Measurements from ENCODE around the gene RFC4. TPM values are rescaled to one million over a fixed set of nuclear protein-coding genes. Genes with fewer than 3 reads are reported as not detected.

Gene RFC4
- total and polyA plus RNA-seq, 2 experiments from 2014 or later: 73.3 to 107 TPM

DNA sequence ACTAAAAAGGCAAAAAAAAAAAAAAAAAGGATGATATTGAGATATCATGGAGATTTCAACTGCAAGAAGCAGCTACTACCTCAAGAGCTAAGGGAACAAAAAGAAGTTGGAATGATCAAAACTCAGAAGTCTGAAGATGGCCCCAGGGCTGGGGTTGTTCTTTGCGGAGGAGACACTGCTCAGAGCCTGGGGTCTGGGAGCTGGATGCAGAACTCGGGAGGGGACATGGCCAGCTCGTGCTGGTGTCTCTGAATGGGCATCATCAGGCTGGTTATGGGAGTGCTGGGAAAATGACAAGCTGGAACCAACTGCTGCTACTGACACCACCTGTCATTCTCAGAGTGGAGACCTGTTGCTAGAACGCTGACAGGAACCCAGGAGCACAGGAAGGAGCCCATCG lies 22.1 kb upstream of the RFC4 start (continued):
- TF ChIP-seq, protein P1, sequence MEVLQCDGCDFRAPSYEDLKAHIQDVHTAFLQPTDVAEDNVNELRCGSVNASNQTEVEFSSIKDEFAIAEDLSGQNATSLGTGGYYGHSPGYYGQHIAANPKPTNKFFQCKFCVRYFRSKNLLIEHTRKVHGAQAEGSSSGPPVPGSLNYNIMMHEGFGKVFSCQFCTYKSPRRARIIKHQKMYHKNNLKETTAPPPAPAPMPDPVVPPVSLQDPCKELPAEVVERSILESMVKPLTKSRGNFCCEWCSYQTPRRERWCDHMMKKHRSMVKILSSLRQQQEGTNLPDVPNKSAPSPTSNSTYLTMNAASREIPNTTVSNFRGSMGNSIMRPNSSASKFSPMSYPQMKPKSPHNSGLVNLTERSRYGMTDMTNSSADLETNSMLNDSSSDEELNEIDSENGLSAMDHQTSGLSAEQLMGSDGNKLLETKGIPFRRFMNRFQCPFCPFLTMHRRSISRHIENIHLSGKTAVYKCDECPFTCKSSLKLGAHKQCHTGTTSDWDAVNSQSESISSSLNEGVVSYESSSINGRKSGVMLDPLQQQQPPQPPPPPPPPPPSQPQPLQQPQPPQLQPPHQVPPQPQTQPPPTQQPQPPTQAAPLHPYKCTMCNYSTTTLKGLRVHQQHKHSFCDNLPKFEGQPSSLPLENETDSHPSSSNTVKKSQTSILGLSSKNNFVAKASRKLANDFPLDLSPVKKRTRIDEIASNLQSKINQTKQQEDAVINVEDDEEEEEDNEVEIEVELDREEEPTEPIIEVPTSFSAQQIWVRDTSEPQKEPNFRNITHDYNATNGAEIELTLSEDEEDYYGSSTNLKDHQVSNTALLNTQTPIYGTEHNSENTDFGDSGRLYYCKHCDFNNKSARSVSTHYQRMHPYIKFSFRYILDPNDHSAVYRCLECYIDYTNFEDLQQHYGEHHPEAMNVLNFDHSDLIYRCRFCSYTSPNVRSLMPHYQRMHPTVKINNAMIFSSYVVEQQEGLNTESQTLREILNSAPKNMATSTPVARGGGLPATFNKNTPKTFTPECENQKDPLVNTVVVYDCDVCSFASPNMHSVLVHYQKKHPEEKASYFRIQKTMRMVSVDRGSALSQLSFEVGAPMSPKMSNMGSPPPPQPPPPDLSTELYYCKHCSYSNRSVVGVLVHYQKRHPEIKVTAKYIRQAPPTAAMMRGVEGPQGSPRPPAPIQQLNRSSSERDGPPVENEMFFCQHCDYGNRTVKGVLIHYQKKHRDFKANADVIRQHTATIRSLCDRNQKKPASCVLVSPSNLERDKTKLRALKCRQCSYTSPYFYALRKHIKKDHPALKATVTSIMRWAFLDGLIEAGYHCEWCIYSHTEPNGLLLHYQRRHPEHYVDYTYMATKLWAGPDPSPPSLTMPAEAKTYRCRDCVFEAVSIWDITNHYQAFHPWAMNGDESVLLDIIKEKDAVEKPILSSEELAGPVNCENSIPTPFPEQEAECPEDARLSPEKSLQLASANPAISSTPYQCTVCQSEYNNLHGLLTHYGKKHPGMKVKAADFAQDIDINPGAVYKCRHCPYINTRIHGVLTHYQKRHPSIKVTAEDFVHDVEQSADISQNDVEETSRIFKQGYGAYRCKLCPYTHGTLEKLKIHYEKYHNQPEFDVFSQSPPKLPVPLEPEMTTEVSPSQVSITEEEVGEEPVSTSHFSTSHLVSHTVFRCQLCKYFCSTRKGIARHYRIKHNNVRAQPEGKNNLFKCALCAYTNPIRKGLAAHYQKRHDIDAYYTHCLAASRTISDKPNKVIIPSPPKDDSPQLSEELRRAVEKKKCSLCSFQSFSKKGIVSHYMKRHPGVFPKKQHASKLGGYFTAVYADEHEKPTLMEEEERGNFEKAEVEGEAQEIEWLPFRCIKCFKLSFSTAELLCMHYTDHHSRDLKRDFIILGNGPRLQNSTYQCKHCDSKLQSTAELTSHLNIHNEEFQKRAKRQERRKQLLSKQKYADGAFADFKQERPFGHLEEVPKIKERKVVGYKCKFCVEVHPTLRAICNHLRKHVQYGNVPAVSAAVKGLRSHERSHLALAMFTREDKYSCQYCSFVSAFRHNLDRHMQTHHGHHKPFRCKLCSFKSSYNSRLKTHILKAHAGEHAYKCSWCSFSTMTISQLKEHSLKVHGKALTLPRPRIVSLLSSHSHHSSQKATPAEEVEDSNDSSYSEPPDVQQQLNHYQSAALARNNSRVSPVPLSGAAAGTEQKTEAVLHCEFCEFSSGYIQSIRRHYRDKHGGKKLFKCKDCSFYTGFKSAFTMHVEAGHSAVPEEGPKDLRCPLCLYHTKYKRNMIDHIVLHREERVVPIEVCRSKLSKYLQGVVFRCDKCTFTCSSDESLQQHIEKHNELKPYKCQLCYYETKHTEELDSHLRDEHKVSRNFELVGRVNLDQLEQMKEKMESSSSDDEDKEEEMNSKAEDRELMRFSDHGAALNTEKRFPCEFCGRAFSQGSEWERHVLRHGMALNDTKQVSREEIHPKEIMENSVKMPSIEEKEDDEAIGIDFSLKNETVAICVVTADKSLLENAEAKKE (CRISPR knock-in tag; IDR thresholded peaks at IDR 0.05): no peak

DNA sequence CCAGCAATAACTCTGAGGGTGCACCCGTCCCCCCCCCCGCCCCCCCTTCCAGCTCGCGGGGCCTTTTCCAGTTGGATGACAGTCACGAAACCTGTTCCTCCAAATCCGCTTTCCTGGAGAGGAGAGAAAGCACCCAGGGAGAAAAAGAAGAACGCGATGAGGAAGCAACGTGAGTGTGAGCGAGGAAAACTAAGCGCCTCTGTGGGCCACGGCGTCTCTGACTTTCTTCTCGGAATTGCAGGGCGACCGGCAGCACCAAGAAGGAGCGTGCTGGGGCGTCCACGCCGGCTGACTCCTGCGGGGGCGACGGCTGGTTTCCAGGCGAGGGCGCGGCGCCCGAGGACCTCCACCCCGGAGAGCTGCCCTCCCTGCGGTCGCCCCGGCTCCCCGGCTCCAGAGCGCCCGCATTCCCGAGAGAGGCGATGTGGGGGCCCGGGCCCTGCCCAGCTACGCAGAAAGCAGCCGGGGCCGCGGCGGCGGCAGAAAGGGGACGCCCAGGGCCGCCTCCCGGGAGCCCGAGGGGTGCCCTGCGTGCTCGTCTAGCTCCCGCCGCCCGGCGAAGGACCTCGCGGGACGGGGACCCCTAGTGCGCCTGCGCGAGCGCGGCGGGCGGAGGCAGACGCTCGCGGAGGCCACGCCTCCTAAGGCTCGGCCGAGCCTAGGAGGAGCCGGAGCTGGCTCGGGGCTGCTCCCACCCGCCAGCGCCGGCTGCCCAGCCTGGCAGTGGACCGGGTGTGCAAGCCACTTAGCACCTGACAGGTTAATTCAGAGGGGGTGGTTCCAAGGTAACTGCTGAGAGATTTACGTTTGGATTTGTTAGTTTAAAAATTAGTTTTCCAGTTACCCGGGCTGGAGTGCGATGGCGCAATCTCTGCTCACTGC lies 20.9 kb upstream of the RFC4 start:
- no peaks in the 10 kb centered on the region for H3K36me3 Mint-ChIP-seq (ENCODE audit: low read depth)
- H3K4me3 Mint-ChIP-seq: peak overlapping the region; percentile 77
- H3K27ac Mint-ChIP-seq: no peak overlapping the region
- peaks cover 28% of the 10 kb centered on the region for H3K4me1 Mint-ChIP-seq
- H4K20me1 ChIP-seq (replicated peaks; ENCODE audit: insufficient read depth): peaks cover 5% of the 10 kb centered on the region
- no peak overlapping the region for H2AFZ ChIP-seq
- ATAC-seq: peak; percentile 73
- H3K79me2 ChIP-seq (replicated peaks; ENCODE audit: insufficient read depth): no peaks in the 10 kb centered on the region
- H3K27me3 ChIP-seq (ENCODE audit: insufficient read depth): peaks cover 61% of the 10 kb centered on the region
- H3K9me2 ChIP-seq (ENCODE audit: insufficient read depth): 0 out of 2 replicates have a peak, but pooled peaks cover 3% of the 10 kb centered on the region
- no peak overlapping the region for H3K27ac ChIP-seq (ENCODE audit: low read depth)
- H3K9me3 Mint-ChIP-seq: no peaks in the 10 kb centered on the region
- peaks cover 32% of the 10 kb centered on the region for H3K27me3 Mint-ChIP-seq (ENCODE audit: insufficient read depth, low read depth, poor library complexity)
- TF ChIP-seq, protein P1 (CRISPR knock-in tag; IDR thresholded peaks at IDR 0.05): no peak
- TF ChIP-seq POLR2AphosphoS5 (IDR thresholded peaks at IDR 0.05; ENCODE audit: low read depth): peak; percentile 90
- no peaks in the 10 kb centered on the region for H3K36me3 ChIP-seq (ENCODE audit: insufficient read depth)
- H3K4me3 ChIP-seq: peak overlapping the region; percentile 64
- peak; percentile 89 for DNase-seq (ENCODE audit: low spot score)
- H3F3A ChIP-seq (replicated peaks; ENCODE audit: low read depth): peaks cover 5% of the 10 kb centered on the region; the same call in 1 of the 2 replicates
- H3K4me2 ChIP-seq: peak overlapping the region; percentile 92
- H3K4me1 ChIP-seq (ENCODE audit: insufficient read depth): peaks cover 21% of the 10 kb centered on the region
